ENCODE results near the gene ARPC4.
A peak's percentile ranks its signal among the peaks of the same experiment; 100 is the strongest.
"Not testable (repeated sequence)": the region's sequence is repeated elsewhere in the genome, so short reads cannot be mapped to it uniquely, and the experiment has no call there.

Gene ARPC4

GRCh38 chr3:9834520-9835380 is 41.9 kb downstream of the ARPC4 start:
- no peaks in the 10 kb centered on the region for H3K4me1 ChIP-seq (ENCODE audit: control insufficient read depth in 2 of 2, insufficient read depth in 2 of 2, low read length in 2 of 2)

GRCh38 chr3:9837701-9838582 is 45.1 kb downstream of the ARPC4 start:
- Histone ChIP-seq H3K36me3 (ENCODE audit: control insufficient read depth in 2 of 2, insufficient read depth in 2 of 2, low read length in 2 of 2) (peaks cover 37 to 54% of the 10 kb centered on the region in 2 donors), H3K9ac (ENCODE audit: low read depth in 1 of 2, low read length in 2 of 2) (no peak overlapping the region), H3K4me1 (ENCODE audit: control insufficient read depth in 2 of 2, insufficient read depth in 2 of 2, low read length in 2 of 2) (peaks cover 0 to 2% of the 10 kb centered on the region in 2 donors)

More at GRCh38 chr3:9834520-9835380, 41.9 kb downstream of the ARPC4 start:
- no peaks in the 10 kb centered on the region for H3K9me3 ChIP-seq (ENCODE audit: control insufficient read depth in 2 of 2, low read length in 2 of 2)
- H3K36me3 ChIP-seq (ENCODE audit: control insufficient read depth in 2 of 2, insufficient read depth in 2 of 2, low read length in 2 of 2): peaks cover 36 to 46% of the 10 kb centered on the region in 2 donors
- no peaks in the 10 kb centered on the region for H3K27me3 ChIP-seq (ENCODE audit: control insufficient read depth in 2 of 2, insufficient read depth in 2 of 2, low read length in 2 of 2)
- no peak overlapping the region for H3K9ac ChIP-seq (ENCODE audit: low read depth in 1 of 2, low read length in 2 of 2)
- no peak overlapping the region for H3K27ac ChIP-seq (ENCODE audit: low read depth in 2 of 2, low read length in 2 of 2)
- no peak overlapping the region for H3K4me3 ChIP-seq (ENCODE audit: low read length in 2 of 2)

GRCh38 chr3:9838856-9839255 is 46.0 kb downstream of the ARPC4 start:
- Histone ChIP-seq H3K27ac (ENCODE audit: low read depth in 2 of 2, low read length in 2 of 2) (no peak overlapping the region), H3K4me3 (ENCODE audit: low read length in 2 of 2) (no peak overlapping the region), H3K36me3 (ENCODE audit: control insufficient read depth in 2 of 2, insufficient read depth in 2 of 2, low read length in 2 of 2) (peaks cover 30 to 54% of the 10 kb centered on the region in 2 donors), H3K9me3 (ENCODE audit: control insufficient read depth in 2 of 2, low read length in 2 of 2) (no peaks in the 10 kb centered on the region), H3K27me3 (ENCODE audit: control insufficient read depth in 2 of 2, insufficient read depth in 2 of 2, low read length in 2 of 2) (no peaks in the 10 kb centered on the region), H3K9ac (ENCODE audit: low read depth in 1 of 2, low read length in 2 of 2) (no peak overlapping the region), H3K4me1 (ENCODE audit: control insufficient read depth in 2 of 2, insufficient read depth in 2 of 2, low read length in 2 of 2) (peaks cover 3 to 5% of the 10 kb centered on the region in 2 donors)

More at GRCh38 chr3:9837701-9838582, 45.1 kb downstream of the ARPC4 start:
- H3K9me3 ChIP-seq (ENCODE audit: control insufficient read depth in 2 of 2, low read length in 2 of 2): no peaks in the 10 kb centered on the region
- H3K4me3 ChIP-seq (ENCODE audit: low read length in 2 of 2): no peak overlapping the region
- no peaks in the 10 kb centered on the region for H3K27me3 ChIP-seq (ENCODE audit: control insufficient read depth in 2 of 2, insufficient read depth in 2 of 2, low read length in 2 of 2)
- H3K27ac ChIP-seq (ENCODE audit: low read depth in 2 of 2, low read length in 2 of 2): no peak overlapping the region

- peaks cover 19 to 37% of the 10 kb centered on the region in 2 donors for H3K36me3 ChIP-seq (ENCODE audit: control insufficient read depth in 2 of 2, insufficient read depth in 2 of 2, low read length in 2 of 2)
- H3K4me3 ChIP-seq (ENCODE audit: low read length in 2 of 2): no peak overlapping the region
- no peak overlapping the region for H3K27ac ChIP-seq (ENCODE audit: low read depth in 2 of 2, low read length in 2 of 2)
- no peaks in the 10 kb centered on the region for H3K9me3 ChIP-seq (ENCODE audit: control insufficient read depth in 2 of 2, low read length in 2 of 2)
- H3K27me3 ChIP-seq (ENCODE audit: control insufficient read depth in 2 of 2, insufficient read depth in 2 of 2, low read length in 2 of 2): no peaks in the 10 kb centered on the region
- H3K9ac ChIP-seq (ENCODE audit: low read depth in 1 of 2, low read length in 2 of 2): no peak overlapping the region
- peaks cover 7 to 9% of the 10 kb centered on the region in 2 donors for H3K4me1 ChIP-seq (ENCODE audit: control insufficient read depth in 2 of 2, insufficient read depth in 2 of 2, low read length in 2 of 2)
Measured at GRCh38 chr3:9841015-9841414, 48.1 kb downstream of the ARPC4 start.

GRCh38 chr3:9843715-9844438 is 51.0 kb downstream of the ARPC4 start, which contains the start of gene RPUSD3:
TSS of gene RPUSD3 (minus strand) at chr3:9844008. CDS start at chr3:9843990, 18 bp downstream.
- Histone ChIP-seq H3K9me3 (ENCODE audit: control insufficient read depth in 2 of 2, low read length in 2 of 2) (no peaks in the 10 kb centered on the region), H3K4me3 (ENCODE audit: low read length in 2 of 2) (peak within 1 kb of the TSS; percentile 87 to 98), H3K27ac (ENCODE audit: low read depth in 2 of 2, low read length in 2 of 2) (peak within 1 kb of the TSS; percentile 55 to 75), H3K9ac (ENCODE audit: low read depth in 1 of 2, low read length in 2 of 2) (peak within 1 kb of the TSS; percentile 69 to 75), H3K27me3 (ENCODE audit: control insufficient read depth in 2 of 2, insufficient read depth in 2 of 2, low read length in 2 of 2) (no peaks in the 10 kb centered on the region), H3K4me1 (ENCODE audit: control insufficient read depth in 2 of 2, insufficient read depth in 2 of 2, low read length in 2 of 2) (peaks cover 7 to 9% of the 10 kb centered on the region in 2 donors), H3K36me3 (ENCODE audit: control insufficient read depth in 2 of 2, insufficient read depth in 2 of 2, low read length in 2 of 2) (peaks cover 12 to 25% of the 10 kb centered on the region in 2 donors)

GRCh38 chr3:9846231-9846630 is 53.3 kb downstream of the ARPC4 start:
- peaks cover 6 to 7% of the 10 kb centered on the region in 2 donors for H3K36me3 ChIP-seq (ENCODE audit: control insufficient read depth in 2 of 2, insufficient read depth in 2 of 2, low read length in 2 of 2)
- H3K9ac ChIP-seq (ENCODE audit: low read depth in 1 of 2, low read length in 2 of 2): no peak overlapping the region
- H3K27ac ChIP-seq (ENCODE audit: low read depth in 2 of 2, low read length in 2 of 2): no peak overlapping the region
- peaks cover 7 to 9% of the 10 kb centered on the region in 2 donors for H3K4me1 ChIP-seq (ENCODE audit: control insufficient read depth in 2 of 2, insufficient read depth in 2 of 2, low read length in 2 of 2)
- no peaks in the 10 kb centered on the region for H3K9me3 ChIP-seq (ENCODE audit: control insufficient read depth in 2 of 2, low read length in 2 of 2)
- no peaks in the 10 kb centered on the region for H3K27me3 ChIP-seq (ENCODE audit: control insufficient read depth in 2 of 2, insufficient read depth in 2 of 2, low read length in 2 of 2)
- no peak overlapping the region for H3K4me3 ChIP-seq (ENCODE audit: low read length in 2 of 2)

GRCh38 chr3:9846931-9847488 is 54.1 kb downstream of the ARPC4 start:
- Histone ChIP-seq H3K4me1 (ENCODE audit: control insufficient read depth in 2 of 2, insufficient read depth in 2 of 2, low read length in 2 of 2) (peaks cover 7 to 9% of the 10 kb centered on the region in 2 donors), H3K9me3 (ENCODE audit: control insufficient read depth in 2 of 2, low read length in 2 of 2) (no peaks in the 10 kb centered on the region), H3K9ac (ENCODE audit: low read depth in 1 of 2, low read length in 2 of 2) (no peak overlapping the region), H3K27ac (ENCODE audit: low read depth in 2 of 2, low read length in 2 of 2) (no peak overlapping the region), H3K4me3 (ENCODE audit: low read length in 2 of 2) (no peak overlapping the region), H3K27me3 (ENCODE audit: control insufficient read depth in 2 of 2, insufficient read depth in 2 of 2, low read length in 2 of 2) (no peaks in the 10 kb centered on the region), H3K36me3 (ENCODE audit: control insufficient read depth in 2 of 2, insufficient read depth in 2 of 2, low read length in 2 of 2) (peaks cover 0 to 1% of the 10 kb centered on the region in 2 donors)

GRCh38 chr3:9847870-9848269 is 55.0 kb downstream of the ARPC4 start:
- not testable (repeated sequence) for H3K4me3 ChIP-seq (ENCODE audit: low read length in 2 of 2); H3K27ac ChIP-seq (ENCODE audit: low read depth in 2 of 2, low read length in 2 of 2); H3K4me1 ChIP-seq (ENCODE audit: control insufficient read depth in 2 of 2, insufficient read depth in 2 of 2, low read length in 2 of 2); H3K9me3 ChIP-seq (ENCODE audit: control insufficient read depth in 2 of 2, low read length in 2 of 2); H3K9ac ChIP-seq (ENCODE audit: low read depth in 1 of 2, low read length in 2 of 2); H3K36me3 ChIP-seq (ENCODE audit: control insufficient read depth in 2 of 2, insufficient read depth in 2 of 2, low read length in 2 of 2); H3K27me3 ChIP-seq (ENCODE audit: control insufficient read depth in 2 of 2, insufficient read depth in 2 of 2, low read length in 2 of 2)

DNA sequence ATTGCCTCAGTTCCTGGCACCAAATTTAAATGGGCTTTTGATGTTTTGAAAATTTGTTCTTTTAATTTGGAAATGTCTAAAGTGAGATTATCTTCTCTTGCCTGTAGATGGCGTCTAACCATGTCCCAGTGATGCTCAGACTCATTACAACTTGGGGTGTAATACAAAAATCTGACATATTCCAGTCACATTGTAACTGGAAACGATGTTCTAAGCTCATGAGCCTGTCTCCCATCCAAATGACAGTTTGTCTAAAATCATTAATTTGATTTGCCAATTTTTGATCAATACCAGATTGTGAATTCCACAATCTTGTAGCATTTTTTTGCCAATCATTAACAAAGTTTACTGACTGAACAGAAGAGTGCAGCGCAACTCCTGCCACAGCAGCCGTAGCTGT is 56.0 kb downstream of the ARPC4 start:
- not testable (repeated sequence) for H3K36me3 ChIP-seq (ENCODE audit: control insufficient read depth in 2 of 2, insufficient read depth in 2 of 2, low read length in 2 of 2); H3K9ac ChIP-seq (ENCODE audit: low read depth in 1 of 2, low read length in 2 of 2); H3K4me3 ChIP-seq (ENCODE audit: low read length in 2 of 2); H3K27ac ChIP-seq (ENCODE audit: low read depth in 2 of 2, low read length in 2 of 2); H3K27me3 ChIP-seq (ENCODE audit: control insufficient read depth in 2 of 2, insufficient read depth in 2 of 2, low read length in 2 of 2); H3K9me3 ChIP-seq (ENCODE audit: control insufficient read depth in 2 of 2, low read length in 2 of 2); H3K4me1 ChIP-seq (ENCODE audit: control insufficient read depth in 2 of 2, insufficient read depth in 2 of 2, low read length in 2 of 2)

Measured in mucosa of rectum (tissue), 2 donors.